Osteoblast (primary cell): ENCODE data around the gene HDHD5. TPM values are rescaled to one million over a fixed set of nuclear protein-coding genes. Genes with fewer than 3 reads are reported as not detected.

ENCODE experiments used
- DNase-seq: peaks from one replicate; pipeline ENCODE4 v3.0.0; 2011; ENCODE audit warnings: low spot score, mixed read lengths; ENCODE audit not compliant: insufficient read length; ENCODE audit errors: missing footprints
- H2AFZ ChIP-seq: 2 replicates; pipeline ENCODE4 v1.6.0; 2011; ENCODE audit warnings: mild to moderate bottlenecking, low read length
- H3K27ac ChIP-seq: 2 replicates; pipeline ENCODE4 v1.5.1; 2011; ENCODE audit warnings: mild to moderate bottlenecking, low read depth, low read length, moderate library complexity
- H3K27me3 ChIP-seq: 2 replicates; pipeline ENCODE4 v1.6.0; 2012; ENCODE audit warnings: mild to moderate bottlenecking, control low read depth, inconsistent platforms, low read length, moderate library complexity; ENCODE audit not compliant: insufficient read depth
- H3K36me3 ChIP-seq: 2 replicates; pipeline ENCODE4 v1.5.1; 2011; ENCODE audit warnings: mild to moderate bottlenecking, low read length, control low read depth, moderate library complexity; ENCODE audit not compliant: insufficient read depth
- H3K4me1 ChIP-seq: 2 replicates; pipeline ENCODE4 v1.5.1; 2011; ENCODE audit warnings: mild to moderate bottlenecking, low read length, control low read depth, moderate library complexity; ENCODE audit not compliant: insufficient read depth
- H3K4me2 ChIP-seq: 2 replicates; pipeline ENCODE4 v1.6.0; 2011; ENCODE audit warnings: mild to moderate bottlenecking, low read length; ENCODE audit not compliant: insufficient read depth
- H3K4me3 ChIP-seq: fragments of 200-600 bp; sonication (generic); 3 replicates; pipeline ENCODE4 v1.5.1; 2012; ENCODE audit warnings: mild to moderate bottlenecking, low read length, inconsistent platforms; ENCODE audit not compliant: insufficient read depth
- H3K79me2 ChIP-seq: 2 replicates; pipeline ENCODE4 v1.6.0; 2012; ENCODE audit warnings: mild to moderate bottlenecking, low read length, control low read depth, inconsistent platforms; ENCODE audit not compliant: insufficient read depth
- H3K9me3 ChIP-seq: 2 replicates; pipeline ENCODE4 v1.5.1; 2011; ENCODE audit warnings: low read depth, low read length, control low read depth
- H4K20me1 ChIP-seq: 2 replicates; pipeline ENCODE4 v1.6.0; 2012; ENCODE audit warnings: mild to moderate bottlenecking, low read length, control low read depth; ENCODE audit not compliant: insufficient read depth
- total RNA-seq: library from RNA; depleted of rRNA; stranded (reverse); fragments of >200 nt; gene quantifications from 2 replicates; pipeline ENCODE4 v1.2.3, GENCODE V29; 2012
- TF ChIP-seq, protein P1 (sequence below): IDR thresholded peaks from 2 replicates; pipeline ENCODE4 v1.5.1; 2011; ENCODE audit warnings: mild to moderate bottlenecking, low read depth, low read length, moderate library complexity; ENCODE audit errors: extremely low read depth

The HDHD5 gene
- total RNA-seq, 1 donor, result 31.8 TPM

DNA sequence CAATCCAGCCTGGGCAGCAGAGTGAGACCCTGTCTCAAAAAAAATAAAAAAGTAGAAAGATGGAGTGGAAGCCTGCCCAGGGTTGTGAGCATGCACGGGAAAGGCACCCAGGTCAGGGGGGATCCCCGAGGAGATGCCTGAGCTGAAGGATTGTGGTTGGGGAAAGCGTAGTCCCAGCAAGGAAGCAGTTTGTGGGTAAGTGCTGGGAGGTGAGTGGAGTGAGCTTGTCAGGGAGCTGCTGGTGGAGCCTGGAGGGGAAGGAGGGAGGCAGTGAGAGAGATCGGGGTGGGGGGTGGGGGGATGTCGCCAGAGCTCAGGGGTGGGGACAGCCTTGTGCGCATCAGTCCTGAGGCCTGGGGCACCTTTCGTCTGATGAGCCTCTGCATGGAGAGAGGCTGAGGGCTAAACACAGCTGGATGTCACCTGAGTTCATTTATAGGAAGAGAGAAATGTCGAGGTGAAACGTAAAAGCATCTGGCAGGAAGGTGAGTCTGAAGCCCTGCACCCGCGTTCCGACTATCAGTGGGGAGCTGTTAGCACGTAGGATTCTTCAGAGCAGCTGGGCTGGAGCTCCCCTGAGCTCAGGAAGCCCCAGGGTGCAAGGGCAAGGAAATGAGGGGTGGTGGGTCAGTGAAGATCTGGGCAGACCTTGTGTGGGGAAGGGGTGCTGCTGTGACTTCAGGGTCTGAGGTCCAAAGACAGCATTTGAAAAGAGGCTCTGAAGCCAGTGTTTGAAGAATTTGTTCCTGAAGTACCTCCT is 48.1 kb downstream of the HDHD5 start:
- H3K4me1 ChIP-seq, result no peaks in the 10 kb centered on the region
- TF ChIP-seq, protein P1, sequence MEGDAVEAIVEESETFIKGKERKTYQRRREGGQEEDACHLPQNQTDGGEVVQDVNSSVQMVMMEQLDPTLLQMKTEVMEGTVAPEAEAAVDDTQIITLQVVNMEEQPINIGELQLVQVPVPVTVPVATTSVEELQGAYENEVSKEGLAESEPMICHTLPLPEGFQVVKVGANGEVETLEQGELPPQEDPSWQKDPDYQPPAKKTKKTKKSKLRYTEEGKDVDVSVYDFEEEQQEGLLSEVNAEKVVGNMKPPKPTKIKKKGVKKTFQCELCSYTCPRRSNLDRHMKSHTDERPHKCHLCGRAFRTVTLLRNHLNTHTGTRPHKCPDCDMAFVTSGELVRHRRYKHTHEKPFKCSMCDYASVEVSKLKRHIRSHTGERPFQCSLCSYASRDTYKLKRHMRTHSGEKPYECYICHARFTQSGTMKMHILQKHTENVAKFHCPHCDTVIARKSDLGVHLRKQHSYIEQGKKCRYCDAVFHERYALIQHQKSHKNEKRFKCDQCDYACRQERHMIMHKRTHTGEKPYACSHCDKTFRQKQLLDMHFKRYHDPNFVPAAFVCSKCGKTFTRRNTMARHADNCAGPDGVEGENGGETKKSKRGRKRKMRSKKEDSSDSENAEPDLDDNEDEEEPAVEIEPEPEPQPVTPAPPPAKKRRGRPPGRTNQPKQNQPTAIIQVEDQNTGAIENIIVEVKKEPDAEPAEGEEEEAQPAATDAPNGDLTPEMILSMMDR, result no peak
- H3K4me2 ChIP-seq, result no peak overlapping the region
- no peaks in the 10 kb centered on the region for H3K9me3 ChIP-seq
- no peak overlapping the region for H2AFZ ChIP-seq
- no peaks in the 10 kb centered on the region for H3K36me3 ChIP-seq
- no peak overlapping the region for H3K4me3 ChIP-seq
- H4K20me1 ChIP-seq, result peaks cover 4% of the 10 kb centered on the region
- no peak overlapping the region for H3K27ac ChIP-seq
- no peaks in the 10 kb centered on the region for H3K79me2 ChIP-seq
- H3K27me3 ChIP-seq, result no peaks in the 10 kb centered on the region
- peak; percentile 58 for DNase-seq

DNA sequence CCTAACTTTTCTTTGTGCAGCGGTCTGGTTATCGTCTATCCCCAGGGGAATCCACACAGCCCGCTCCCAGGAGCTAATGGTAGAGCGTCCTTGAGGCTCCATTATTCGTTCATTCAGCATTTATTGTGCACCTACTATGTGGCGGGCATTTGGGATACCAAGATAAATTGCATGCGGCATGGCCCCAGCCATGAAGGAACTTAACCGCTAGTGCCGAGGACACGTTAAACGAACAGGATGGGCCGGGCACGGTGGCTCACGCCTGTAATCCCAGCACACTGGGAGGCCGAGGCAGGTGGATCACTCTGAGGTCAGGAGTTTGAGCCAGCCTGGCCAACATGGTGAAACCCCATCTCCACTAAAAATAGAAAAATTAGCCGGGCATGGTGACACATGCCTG is 49.1 kb downstream of the HDHD5 start:
- peaks cover 4% of the 10 kb centered on the region for H4K20me1 ChIP-seq
- no peaks in the 10 kb centered on the region for H3K27me3 ChIP-seq
- no peak overlapping the region for H2AFZ ChIP-seq
- DNase-seq, result no peak
- no peaks in the 10 kb centered on the region for H3K9me3 ChIP-seq
- no peaks in the 10 kb centered on the region for H3K79me2 ChIP-seq
- TF ChIP-seq, protein P1, result no peak
- H3K36me3 ChIP-seq, result peaks cover 2% of the 10 kb centered on the region
- no peak overlapping the region for H3K4me2 ChIP-seq
- no peak overlapping the region for H3K4me3 ChIP-seq
- no peak overlapping the region for H3K27ac ChIP-seq
- H3K4me1 ChIP-seq, result no peaks in the 10 kb centered on the region

DNA sequence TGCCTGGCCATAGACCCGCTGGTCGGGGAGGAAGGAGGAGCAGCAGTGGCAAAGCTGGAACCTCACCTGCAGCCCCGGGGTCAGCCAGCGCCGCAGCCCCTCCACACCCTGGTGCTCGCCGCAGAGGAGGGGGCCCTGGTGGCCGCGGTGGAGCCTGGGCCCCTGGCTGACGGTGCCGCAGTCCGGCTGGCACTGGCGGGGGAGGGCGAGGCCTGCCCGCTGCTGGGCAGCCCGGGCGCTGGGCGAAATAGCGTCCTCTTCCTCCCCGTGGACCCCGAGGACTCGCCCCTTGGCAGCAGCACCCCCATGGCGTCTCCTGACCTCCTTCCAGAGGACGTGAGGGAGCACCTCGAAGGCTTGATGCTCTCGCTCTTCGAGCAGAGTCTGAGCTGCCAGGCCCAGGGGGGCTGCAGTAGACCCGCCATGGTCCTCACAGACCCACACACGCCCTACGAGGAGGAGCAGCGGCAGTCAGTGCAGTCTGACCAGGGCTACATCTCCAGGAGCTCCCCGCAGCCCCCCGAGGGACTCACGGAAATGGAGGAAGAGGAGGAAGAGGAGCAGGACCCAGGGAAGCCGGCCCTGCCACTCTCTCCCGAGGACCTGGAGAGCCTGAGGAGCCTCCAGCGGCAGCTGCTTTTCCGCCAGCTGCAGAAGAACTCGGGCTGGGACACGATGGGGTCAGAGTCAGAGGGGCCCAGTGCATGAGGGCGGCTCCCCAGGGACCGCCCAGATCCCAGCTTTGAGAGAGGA is 49.8 kb downstream of the HDHD5 start:
- peak; percentile 39 for DNase-seq
- no peak overlapping the region for H3K4me3 ChIP-seq
- no peaks in the 10 kb centered on the region for H3K4me1 ChIP-seq
- TF ChIP-seq, protein P1, result no peak
- no peak overlapping the region for H3K4me2 ChIP-seq
- no peak overlapping the region for H2AFZ ChIP-seq
- peaks cover 4% of the 10 kb centered on the region for H4K20me1 ChIP-seq
- no peaks in the 10 kb centered on the region for H3K27me3 ChIP-seq
- no peaks in the 10 kb centered on the region for H3K79me2 ChIP-seq
- peaks cover 2% of the 10 kb centered on the region for H3K36me3 ChIP-seq
- no peak overlapping the region for H3K27ac ChIP-seq
- H3K9me3 ChIP-seq, result no peaks in the 10 kb centered on the region
